ENCODE measurements around the gene MARCHF9.
A peak's percentile ranks its signal among the peaks of the same experiment; 100 is the strongest.

- peak; percentile 41; the same call in 1 of the 2 replicates for TF ChIP-seq EZH2phosphoT487 (IDR thresholded peaks at IDR 0.05; ENCODE audit: insufficient read depth, low read depth)
- peak; percentile 95 for TF ChIP-seq EZH2 (IDR thresholded peaks at IDR 0.05; ENCODE audit: insufficient read depth, poor library complexity, severe bottlenecking)
Observed at GRCh38 chr12:57736741-57737466, 18.0 kb upstream of the MARCHF9 start.
